Ramos (cell line): ENCODE measurements around the gene BLNK.

Experiments
- in situ Hi-C: fragments of 300-500 bp; cut with MboI; formaldehyde crosslinking; loops from one replicate; pipeline ENCODE4 v1.14.3; 2022; ENCODE audit warnings: low sequenced_read_pairs; ENCODE audit not compliant: unreplicated experiment

BLNK gene

GRCh38 chr10:96268341-96268909 is 2.9 kb downstream of the BLNK start:
- in situ Hi-C loops: no loop called here

GRCh38 chr10:96267234-96267705 is 4.1 kb downstream of the BLNK start:
- in situ Hi-C loops: no loop called here

- in situ Hi-C loops: no loop called here
Observed at GRCh38 chr10:96266118-96266770, 5.1 kb downstream of the BLNK start.

- in situ Hi-C loops: no loop called here
Observed at GRCh38 chr10:96264938-96265337, 6.4 kb downstream of the BLNK start.

- in situ Hi-C loops: no loop called here
Observed at GRCh38 chr10:96263669-96264068, 7.7 kb downstream of the BLNK start.

GRCh38 chr10:96263176-96263575 is 8.2 kb downstream of the BLNK start:
- in situ Hi-C loops: no loop called here

GRCh38 chr10:96261930-96262329 is 9.4 kb downstream of the BLNK start:
- in situ Hi-C loops: no loop called here

- in situ Hi-C loops: no loop called here
Observed at GRCh38 chr10:96261132-96261531, 10.2 kb downstream of the BLNK start.

GRCh38 chr10:96260014-96260413 is 11.4 kb downstream of the BLNK start:
- in situ Hi-C loops: no loop called here

GRCh38 chr10:96259150-96259549 is 12.2 kb downstream of the BLNK start:
- in situ Hi-C loops: no loop called here

- in situ Hi-C loops: no loop called here
Observed at GRCh38 chr10:96257944-96258343, 13.4 kb downstream of the BLNK start.

GRCh38 chr10:96255549-96256333 is 15.6 kb downstream of the BLNK start:
- in situ Hi-C loops: no loop called here

GRCh38 chr10:96254976-96255375 is 16.4 kb downstream of the BLNK start:
- in situ Hi-C loops: no loop called here

GRCh38 chr10:96252730-96253129 is 18.6 kb downstream of the BLNK start:
- in situ Hi-C loops: no loop called here

- in situ Hi-C loops: no loop called here
Observed at GRCh38 chr10:96250349-96250748, 21.0 kb downstream of the BLNK start.

GRCh38 chr10:96249264-96249663 is 22.1 kb downstream of the BLNK start:
- in situ Hi-C loops: no loop called here

- in situ Hi-C loops: no loop called here
Observed at GRCh38 chr10:96244354-96244753, 27.0 kb downstream of the BLNK start.

GRCh38 chr10:96243296-96243695 is 28.1 kb downstream of the BLNK start:
- in situ Hi-C loops: no loop called here

- in situ Hi-C loops: no loop called here
Observed at GRCh38 chr10:96242822-96243221, 28.5 kb downstream of the BLNK start.

- in situ Hi-C loops: no loop called here
Observed at GRCh38 chr10:96238646-96239623, 32.4 kb downstream of the BLNK start.
